ENCODE measurements around the gene HOXD8.

The HOXD8 gene

GRCh38 chr2:176170602-176171305 lies 41.2 kb downstream of the HOXD8 start:
- TF ChIP-seq POLR2A (IDR thresholded peaks at IDR 0.05; ENCODE audit: low read depth, low read length): no peak
- FAIRE-seq: peak; percentile 55
- DNase-seq (ENCODE audit: insufficient read length, low spot score): no peak

DNA sequence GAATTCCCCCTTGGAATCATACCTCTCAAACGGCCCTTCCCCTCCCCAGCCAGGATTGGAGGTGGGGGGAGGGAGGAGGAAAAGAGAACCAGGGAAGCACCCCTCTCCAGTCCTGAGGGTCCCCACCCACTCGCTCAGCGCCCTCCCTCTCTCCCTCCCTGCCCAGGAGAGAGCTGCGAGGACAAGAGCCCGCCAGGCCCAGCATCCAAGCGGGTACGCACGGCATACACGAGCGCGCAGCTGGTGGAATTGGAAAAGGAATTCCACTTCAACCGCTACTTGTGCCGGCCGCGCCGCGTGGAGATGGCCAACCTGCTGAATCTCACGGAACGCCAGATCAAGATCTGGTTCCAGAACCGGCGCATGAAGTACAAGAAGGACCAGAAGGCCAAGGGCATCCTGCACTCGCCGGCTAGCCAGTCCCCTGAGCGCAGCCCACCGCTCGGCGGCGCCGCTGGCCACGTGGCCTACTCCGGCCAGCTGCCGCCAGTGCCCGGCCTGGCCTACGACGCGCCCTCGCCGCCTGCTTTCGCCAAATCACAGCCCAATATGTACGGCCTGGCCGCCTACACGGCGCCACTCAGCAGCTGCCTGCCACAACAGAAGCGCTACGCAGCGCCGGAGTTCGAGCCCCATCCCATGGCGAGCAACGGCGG lies 42.0 kb downstream of the HOXD8 start:
- DNase-seq (ENCODE audit: insufficient read length, low spot score) (no peak), FAIRE-seq (no peak)
- TF ChIP-seq POLR2A (IDR thresholded peaks at IDR 0.05; ENCODE audit: low read depth, low read length): no peak

DNA sequence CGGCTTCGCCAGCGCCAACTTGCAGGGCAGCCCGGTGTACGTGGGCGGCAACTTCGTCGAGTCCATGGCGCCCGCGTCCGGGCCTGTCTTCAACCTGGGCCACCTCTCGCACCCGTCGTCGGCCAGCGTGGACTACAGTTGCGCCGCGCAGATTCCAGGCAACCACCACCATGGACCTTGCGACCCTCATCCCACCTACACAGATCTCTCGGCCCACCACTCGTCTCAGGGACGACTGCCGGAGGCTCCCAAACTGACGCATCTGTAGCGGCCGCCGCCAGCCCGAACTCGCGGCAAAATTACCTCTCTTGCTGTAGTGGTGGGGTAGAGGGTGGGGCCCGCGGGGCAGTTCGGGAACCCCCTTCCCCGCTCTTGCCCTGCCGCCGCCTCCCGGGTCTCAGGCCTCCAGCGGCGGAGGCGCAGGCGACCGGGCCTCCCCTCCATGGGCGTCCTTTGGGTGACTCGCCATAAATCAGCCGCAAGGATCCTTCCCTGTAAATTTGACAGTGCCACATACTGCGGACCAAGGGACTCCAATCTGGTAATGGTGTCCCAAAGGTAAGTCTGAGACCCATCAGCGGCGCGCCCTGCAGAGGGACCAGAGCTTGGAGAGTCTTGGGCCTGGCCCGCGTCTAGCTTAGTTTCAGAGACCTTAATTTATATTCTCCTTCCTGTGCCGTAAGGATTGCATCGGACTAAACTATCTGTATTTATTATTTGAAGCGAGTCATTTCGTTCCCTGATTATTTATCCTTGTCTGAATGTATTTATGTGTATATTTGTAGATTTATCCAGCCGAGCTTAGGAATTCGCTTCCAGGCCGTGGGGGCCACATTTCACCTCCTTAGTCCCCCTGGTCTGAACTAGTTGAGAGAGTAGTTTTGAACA lies 42.7 kb downstream of the HOXD8 start:
- DNase-seq (ENCODE audit: insufficient read length, low spot score): no peak
- no peak for TF ChIP-seq POLR2A (IDR thresholded peaks at IDR 0.05; ENCODE audit: low read depth, low read length)
- no peak for FAIRE-seq

DNA sequence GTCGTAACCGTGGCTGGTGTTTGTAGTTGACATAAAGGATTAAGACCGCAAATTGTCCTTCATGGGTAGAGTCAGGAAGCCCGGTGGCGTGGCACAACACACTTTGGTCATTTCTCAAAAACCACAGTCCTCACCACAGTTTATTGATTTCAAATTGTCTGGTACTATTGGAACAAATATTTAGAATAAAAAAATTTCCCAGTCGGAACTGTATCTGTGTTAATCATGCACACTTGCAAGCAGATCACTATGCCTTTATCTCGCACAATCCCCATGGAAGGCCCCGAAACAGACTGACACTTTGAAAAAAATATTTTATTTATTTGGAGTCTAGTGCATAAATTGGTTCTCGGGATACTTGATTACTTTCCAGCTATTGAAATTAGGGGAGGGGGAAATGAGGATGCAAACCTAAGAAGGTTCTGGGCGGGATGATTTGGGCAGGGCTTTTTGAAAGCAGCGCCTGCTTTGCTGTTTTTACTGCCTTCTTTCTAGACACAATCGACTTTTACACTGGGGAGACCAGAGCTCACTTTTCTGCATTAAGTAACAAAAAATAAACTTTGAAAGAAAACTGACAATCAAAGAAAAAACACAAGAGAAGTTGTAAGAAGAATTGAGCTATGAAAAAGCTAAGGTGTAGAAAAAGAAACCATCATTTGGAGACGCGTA lies 43.5 kb downstream of the HOXD8 start:
- TF ChIP-seq POLR2A (IDR thresholded peaks at IDR 0.05; ENCODE audit: low read depth, low read length): no peak
- DNase-seq (ENCODE audit: insufficient read length, low spot score): no peak
- no peak for FAIRE-seq

GRCh38 chr2:176173567-176174381 lies 44.3 kb downstream of the HOXD8 start:
- FAIRE-seq (no peak), DNase-seq (ENCODE audit: insufficient read length, low spot score) (no peak)
- no peak for TF ChIP-seq POLR2A (IDR thresholded peaks at IDR 0.05; ENCODE audit: low read depth, low read length)

GRCh38 chr2:176174382-176174823 lies 44.9 kb downstream of the HOXD8 start:
- no peak for TF ChIP-seq POLR2A (IDR thresholded peaks at IDR 0.05; ENCODE audit: low read depth, low read length)
- FAIRE-seq: no peak
- no peak for DNase-seq (ENCODE audit: insufficient read length, low spot score)

DNA sequence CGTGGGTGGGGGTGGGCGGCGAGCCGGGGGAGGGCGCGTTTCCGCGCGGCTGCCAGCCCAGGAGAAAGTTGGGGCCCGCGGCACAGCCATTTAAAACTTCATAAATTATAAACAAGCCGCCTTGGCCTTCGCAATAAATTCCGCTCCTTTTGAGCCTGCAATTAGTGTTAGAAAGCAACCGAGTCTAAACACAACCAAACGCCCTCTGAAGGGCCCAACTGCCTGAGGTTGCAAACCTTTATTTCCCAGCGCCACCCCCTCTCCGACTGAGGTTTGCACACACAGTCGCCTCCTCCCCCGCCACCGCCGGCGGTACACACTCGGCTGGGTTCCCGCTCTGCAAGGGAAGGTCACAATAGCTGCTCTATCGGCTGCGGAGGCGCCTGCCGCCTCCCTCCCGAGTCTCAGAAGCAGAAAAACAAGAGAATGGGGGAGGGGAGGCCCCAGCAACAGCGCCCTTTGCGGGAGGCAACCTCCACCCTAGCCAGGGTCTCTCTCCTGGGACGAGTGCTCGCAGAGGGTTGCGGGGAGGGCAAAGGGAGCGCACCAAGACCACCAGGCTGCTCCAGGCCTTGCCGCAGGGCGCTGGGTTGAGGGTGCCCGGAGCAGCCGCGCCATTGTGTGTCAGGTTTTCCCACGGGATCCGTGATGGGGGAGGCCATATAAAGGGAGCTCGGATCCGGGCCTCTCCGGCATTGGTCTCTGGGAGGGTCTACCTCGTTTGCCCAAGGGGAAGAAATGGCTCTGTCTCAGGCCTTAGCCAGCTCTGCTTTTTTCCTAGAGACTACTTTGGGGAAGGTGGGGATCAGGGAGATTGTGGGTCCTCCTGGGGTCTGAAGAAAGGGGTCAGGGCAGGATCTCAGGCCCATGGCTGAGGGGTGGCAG lies 45.6 kb downstream of the HOXD8 start:
- no peak for TF ChIP-seq POLR2A (IDR thresholded peaks at IDR 0.05; ENCODE audit: low read depth, low read length)
- DNase-seq (ENCODE audit: insufficient read length, low spot score) (no peak), FAIRE-seq (no peak)

GRCh38 chr2:176175709-176176607 lies 46.5 kb downstream of the HOXD8 start:
- DNase-seq (ENCODE audit: insufficient read length, low spot score) (no peak), FAIRE-seq (no peak)
- TF ChIP-seq POLR2A (IDR thresholded peaks at IDR 0.05; ENCODE audit: low read depth, low read length): no peak

- FAIRE-seq (no peak), DNase-seq (ENCODE audit: insufficient read length, low spot score) (no peak)
- no peak for TF ChIP-seq POLR2A (IDR thresholded peaks at IDR 0.05; ENCODE audit: low read depth, low read length)
These were observed 48.1 kb downstream of the HOXD8 start for GRCh38 chr2:176177580-176178037.

GRCh38 chr2:176178038-176178756 lies 48.7 kb downstream of the HOXD8 start:
- DNase-seq (ENCODE audit: insufficient read length, low spot score): no peak
- no peak for FAIRE-seq

More at GRCh38 chr2:176178038-176178756, 48.7 kb downstream of the HOXD8 start:
- no peak for TF ChIP-seq POLR2A (IDR thresholded peaks at IDR 0.05; ENCODE audit: low read depth, low read length)

Measured in H54 (cell line).